Measurements from ENCODE around the gene BAHCC1. TPM values are rescaled to one million over a fixed set of nuclear protein-coding genes. Genes with fewer than 3 reads are reported as not detected.
A peak's percentile ranks its signal among the peaks of the same experiment; 100 is the strongest.

Gene BAHCC1
- total RNA-seq, 1 experiment from 2014 or later: 3.1 TPM

DNA sequence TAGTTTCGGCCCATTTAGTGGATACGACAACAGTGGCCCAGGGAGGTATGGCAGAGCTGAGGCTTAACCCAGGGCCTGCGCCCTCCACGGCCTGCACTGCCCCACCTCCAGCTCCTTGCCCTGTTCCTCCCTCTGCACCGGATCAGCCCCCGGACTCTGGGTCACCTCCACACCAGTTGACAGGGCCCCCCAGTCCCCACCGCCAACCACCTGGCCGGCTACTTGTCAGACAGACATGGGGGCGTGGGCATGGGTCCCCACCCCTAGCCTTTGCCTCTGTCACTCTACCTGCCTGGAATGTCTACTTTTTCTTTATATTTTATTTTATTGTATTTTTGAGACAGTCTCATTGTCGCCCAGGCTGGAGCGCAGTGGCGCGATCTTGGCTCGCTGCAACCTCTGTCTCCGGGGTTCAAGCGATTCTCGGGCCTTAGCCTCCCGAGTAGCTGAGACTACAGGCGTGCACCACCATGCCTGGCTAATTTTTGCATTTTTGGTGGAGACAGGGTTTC, 120.3 kb downstream of the BAHCC1 start:
- H2BK5ac ChIP-seq (ENCODE audit: insufficient read length, low read length): no peak overlapping the region
- no peak overlapping the region for H3K18ac ChIP-seq (ENCODE audit: insufficient read length, low read depth, low read length)
- H4K20me1 ChIP-seq (ENCODE audit: control insufficient read depth, insufficient read depth, insufficient read length): no peaks in the 10 kb centered on the region
- H3K79me2 ChIP-seq (ENCODE audit: insufficient read depth, low read length): peaks cover 24% of the 10 kb centered on the region; the same call in 1 of the 2 replicates
- peaks cover 4% of the 10 kb centered on the region; the same call in 1 of the 2 replicates for H3K4me1 ChIP-seq (ENCODE audit: insufficient read depth, low read length)
- H3K9me3 ChIP-seq (ENCODE audit: control insufficient read depth, low read depth, low read length): no peaks in the 10 kb centered on the region
- no peak overlapping the region for H4K91ac ChIP-seq (ENCODE audit: insufficient read length, low read depth, low read length)
- peaks cover 17 to 22% (median 18%) of the 10 kb centered on the region in 3 experiments for H3K36me3 Mint-ChIP-seq (ENCODE audit: insufficient read depth in 1 of 3, low read depth in 3 of 3)
- H3K27me3 Mint-ChIP-seq (ENCODE audit: low read depth): peaks cover 23% of the 10 kb centered on the region
- no peak overlapping the region for H2BK15ac ChIP-seq (ENCODE audit: low read depth, low read length)
- H3K4me2 ChIP-seq (ENCODE audit: insufficient read depth, insufficient read length, low read length): peak overlapping the region; percentile 79
- H3K9ac ChIP-seq (ENCODE audit: extremely low read depth, insufficient read length, low read length): no peak overlapping the region
- no peak overlapping the region for H3K23ac ChIP-seq (ENCODE audit: insufficient read length, low read depth, low read length)
- no peak overlapping the region for H3T11ph ChIP-seq (ENCODE audit: low read length)
- no peak overlapping the region for H2AFZ ChIP-seq (ENCODE audit: low read length)
- WGBS (ENCODE audit: extremely low coverage, insufficient read length, low lambda C conversion rate): no CpG with 5 or more reads among the region's 19 CpGs
- H2BK12ac ChIP-seq (ENCODE audit: insufficient read length, low read depth, low read length): no peak overlapping the region
- TF ChIP-seq, protein P1, sequence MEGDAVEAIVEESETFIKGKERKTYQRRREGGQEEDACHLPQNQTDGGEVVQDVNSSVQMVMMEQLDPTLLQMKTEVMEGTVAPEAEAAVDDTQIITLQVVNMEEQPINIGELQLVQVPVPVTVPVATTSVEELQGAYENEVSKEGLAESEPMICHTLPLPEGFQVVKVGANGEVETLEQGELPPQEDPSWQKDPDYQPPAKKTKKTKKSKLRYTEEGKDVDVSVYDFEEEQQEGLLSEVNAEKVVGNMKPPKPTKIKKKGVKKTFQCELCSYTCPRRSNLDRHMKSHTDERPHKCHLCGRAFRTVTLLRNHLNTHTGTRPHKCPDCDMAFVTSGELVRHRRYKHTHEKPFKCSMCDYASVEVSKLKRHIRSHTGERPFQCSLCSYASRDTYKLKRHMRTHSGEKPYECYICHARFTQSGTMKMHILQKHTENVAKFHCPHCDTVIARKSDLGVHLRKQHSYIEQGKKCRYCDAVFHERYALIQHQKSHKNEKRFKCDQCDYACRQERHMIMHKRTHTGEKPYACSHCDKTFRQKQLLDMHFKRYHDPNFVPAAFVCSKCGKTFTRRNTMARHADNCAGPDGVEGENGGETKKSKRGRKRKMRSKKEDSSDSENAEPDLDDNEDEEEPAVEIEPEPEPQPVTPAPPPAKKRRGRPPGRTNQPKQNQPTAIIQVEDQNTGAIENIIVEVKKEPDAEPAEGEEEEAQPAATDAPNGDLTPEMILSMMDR (conservative IDR thresholded peaks at IDR 0.05): no peak
- no peak overlapping the region for H2AK5ac ChIP-seq (ENCODE audit: insufficient read length, low read length)
- DNase-seq: no peak
- peaks cover 22 to 33% of the 10 kb centered on the region in 2 experiments for H3K4me1 Mint-ChIP-seq
- peaks cover 7 to 16% of the 10 kb centered on the region in 2 experiments; a peak in 4 of 5 replicates for H3K9me3 Mint-ChIP-seq
- H3K23me2 ChIP-seq (ENCODE audit: insufficient read length, low read depth, low read length, poor library complexity, severe bottlenecking): peaks cover 43% of the 10 kb centered on the region
- H3K4me3 Mint-ChIP-seq: peak overlapping the region; percentile 80 to 89
- H3K4ac ChIP-seq (ENCODE audit: low read depth, low read length): no peak overlapping the region
- no peak overlapping the region for H4K8ac ChIP-seq (replicated peaks; ENCODE audit: insufficient read length, low read depth, low read length)
- H3K27ac ChIP-seq (ENCODE audit: insufficient read length, low read depth, low read length): no peak overlapping the region
- H3K56ac ChIP-seq (ENCODE audit: insufficient read length, low read depth, low read length): no peak overlapping the region
- H3K27me3 ChIP-seq (ENCODE audit: insufficient read depth, low read length): no peaks in the 10 kb centered on the region; the same call in 1 of the 2 replicates
- no peak overlapping the region for H4K5ac ChIP-seq (ENCODE audit: insufficient read length, low read depth, low read length)
- no peak overlapping the region for H3K14ac ChIP-seq (ENCODE audit: insufficient read depth, low read length)
- H2BK120ac ChIP-seq (ENCODE audit: low read depth, low read length, poor library complexity, severe bottlenecking): no peak overlapping the region
- no peak overlapping the region for H3K27ac Mint-ChIP-seq
- H3K79me1 ChIP-seq (ENCODE audit: insufficient read depth, low read depth, low read length, poor library complexity, severe bottlenecking): peaks cover 2% of the 10 kb centered on the region
- H2BK20ac ChIP-seq (ENCODE audit: low read depth, low read length, poor library complexity, severe bottlenecking): no peak overlapping the region

Small RNAs within 50 kb of the gene (microRNA-seq; reads per million reads assigned to microRNA genes)
- not detected for gene MIR3186 (ENCODE audit: borderline microRNAs expressed)
- gene MIR4740 (ENCODE audit: borderline microRNAs expressed): not detected

Other genes with a start within 250 kb of the BAHCC1 start
- gene PVALEF, start 229.9 kb upstream of the BAHCC1 start, total RNA-seq (2021): not detected in 2 replicates
- 2.3 and 2.4 TPM in 2 replicates for gene AATK, start 229.2 kb upstream of the BAHCC1 start, total RNA-seq (2021)
- gene CEP131, start 172.5 kb upstream of the BAHCC1 start, total RNA-seq (2021): 16.3 and 16.5 TPM in 2 replicates
- 36.2 and 38.8 TPM in 2 replicates for gene TEPSIN, start 156.4 kb upstream of the BAHCC1 start, total RNA-seq (2021)
- gene NDUFAF8, start 156.1 kb upstream of the BAHCC1 start, total RNA-seq (2021): 53.1 and 60.1 TPM in 2 replicates
- 43.2 and 43.8 TPM in 2 replicates for gene SLC38A10, start 100.2 kb upstream of the BAHCC1 start, total RNA-seq (2021)
- 4,136 and 4,160 TPM in 2 replicates for gene ACTG1, start 117.3 kb downstream of the BAHCC1 start, total RNA-seq (2021)
- gene FSCN2, start 132.9 kb downstream of the BAHCC1 start, total RNA-seq (2021): 1.0 and 1.6 TPM in 2 replicates
- gene FAAP100, start 156.9 kb downstream of the BAHCC1 start, total RNA-seq (2021): 54.0 and 54.8 TPM in 2 replicates
- gene NPLOC4, start 241.7 kb downstream of the BAHCC1 start, total RNA-seq (2021): 103 and 104 TPM in 2 replicates
- gene TSPAN10, start 241.7 kb downstream of the BAHCC1 start, total RNA-seq (2021): 1.2 and 1.4 TPM in 2 replicates